Ectodermal cell (in vitro differentiated cells): Measurements from ENCODE around the gene TAS2R3. TPM values are rescaled to one million over a fixed set of nuclear protein-coding genes. Genes with fewer than 3 reads are reported as not detected.
A peak's percentile ranks its signal among the peaks of the same experiment; 100 is the strongest.

ENCODE experiments used
- H3K27ac ChIP-seq: 2 replicates; pipeline ENCODE4 v1.7.0; 2013; ENCODE audit warnings: mild to moderate bottlenecking, low read depth, low read length; ENCODE audit not compliant: insufficient read depth, poor library complexity, severe bottlenecking
- H3K27me3 ChIP-seq: 2 replicates; pipeline ENCODE4 v1.7.0; 2013; ENCODE audit warnings: mild to moderate bottlenecking, low read length; ENCODE audit not compliant: insufficient read depth, control insufficient read depth, poor library complexity, severe bottlenecking
- H3K36me3 ChIP-seq: one replicate; pipeline ENCODE4 v1.7.0; 2013; ENCODE audit warnings: low read length; ENCODE audit not compliant: control insufficient read depth, insufficient read depth
- H3K4me1 ChIP-seq: one replicate; pipeline ENCODE4 v1.7.0; 2013; ENCODE audit warnings: low read length; ENCODE audit not compliant: control insufficient read depth, insufficient read depth
- H3K4me3 ChIP-seq: 2 replicates; pipeline ENCODE4 v1.7.0; 2013; ENCODE audit warnings: low read depth, low read length, control low read depth; ENCODE audit not compliant: insufficient read depth
- H3K9me3 ChIP-seq: 2 replicates; pipeline ENCODE4 v1.7.0; 2013; ENCODE audit warnings: mild to moderate bottlenecking, low read length, moderate library complexity; ENCODE audit not compliant: control insufficient read depth
- WGBS, 2 experiments: methylation state at CpG; one replicate each; pipeline ENCODE4 v1.1.7; 2013; ENCODE audit warnings: missing lambda C conversion rate in 2 of 2; 5-methylcytosine and 5-hydroxymethylcytosine counted together
- polyA plus RNA-seq, 4 experiments: library from polyadenylated mRNA; stranded (reverse); fragments of 50-300 nt; gene quantifications; one replicate each; pipeline ENCODE4 v1.2.3, GENCODE V29; 2013

The TAS2R3 gene, protein sequence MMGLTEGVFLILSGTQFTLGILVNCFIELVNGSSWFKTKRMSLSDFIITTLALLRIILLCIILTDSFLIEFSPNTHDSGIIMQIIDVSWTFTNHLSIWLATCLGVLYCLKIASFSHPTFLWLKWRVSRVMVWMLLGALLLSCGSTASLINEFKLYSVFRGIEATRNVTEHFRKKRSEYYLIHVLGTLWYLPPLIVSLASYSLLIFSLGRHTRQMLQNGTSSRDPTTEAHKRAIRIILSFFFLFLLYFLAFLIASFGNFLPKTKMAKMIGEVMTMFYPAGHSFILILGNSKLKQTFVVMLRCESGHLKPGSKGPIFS
- not detected for polyA plus RNA-seq (2013, experiment 1 of 4)
- 0.84 TPM for polyA plus RNA-seq (2013, experiment 2 of 4)
- polyA plus RNA-seq (2013, experiment 3 of 4) = 0.27 TPM
- polyA plus RNA-seq (2013, experiment 4 of 4) = 0.65 TPM

- Histone ChIP-seq H3K27ac (no peak within 1 kb of the TSS), H3K4me3 (no peak within 1 kb of the TSS), H3K27me3 (no peaks in the 10 kb centered on the region), H3K36me3 (peaks cover 7% of the 10 kb centered on the region), H3K4me1 (no peaks in the 10 kb centered on the region), H3K9me3 (no peaks in the 10 kb centered on the region)
- WGBS, 2 experiments = 92 to 95% methylated on average over 3 of the region's 3 CpGs
Observed at GRCh38 chr7:141763797-141764196, at the start of gene TAS2R3. TSS of gene TAS2R3 (plus strand) at chr7:141764097. CDS start at chr7:141764159, 62 bp downstream.

- no peaks in the 10 kb centered on the region for H3K36me3 ChIP-seq
Observed at GRCh38 chr7:141714571-141714970, 49.3 kb upstream of the TAS2R3 start.

DNA sequence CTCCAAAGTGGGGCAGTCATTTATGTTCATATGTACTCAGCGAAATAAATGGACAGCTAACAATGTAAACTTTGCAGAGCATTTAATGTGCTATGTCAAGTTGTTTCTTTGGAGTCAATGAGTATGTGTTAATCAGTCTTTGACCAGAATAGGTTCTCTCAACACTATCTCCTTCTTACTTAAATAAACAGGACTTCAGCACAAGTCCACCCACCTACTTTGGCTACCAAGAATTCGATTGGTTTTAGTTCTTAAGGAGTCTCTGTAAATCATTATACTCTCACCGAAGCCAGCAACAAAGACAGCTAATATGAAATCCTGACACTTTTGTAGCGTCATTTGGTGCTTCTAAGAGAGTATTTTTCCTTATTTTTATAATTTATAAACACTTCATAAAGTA lies 48.9 kb upstream of the TAS2R3 start:
- no peaks in the 10 kb centered on the region for H3K9me3 ChIP-seq
- H3K4me1 ChIP-seq = no peaks in the 10 kb centered on the region
- no peaks in the 10 kb centered on the region for H3K27me3 ChIP-seq
- no peaks in the 10 kb centered on the region for H3K36me3 ChIP-seq
- H3K4me3 ChIP-seq = no peak overlapping the region
- WGBS, 2 experiments = 62 to 85% methylated on average over 2 to 3 of the region's 4 CpGs
- no peak overlapping the region for H3K27ac ChIP-seq

More at GRCh38 chr7:141714571-141714970, 49.3 kb upstream of the TAS2R3 start:
- no peak overlapping the region for H3K27ac ChIP-seq
- H3K4me1 ChIP-seq = no peaks in the 10 kb centered on the region
- WGBS, 2 experiments = 82% methylated on average over 2 of the region's 2 CpGs
- H3K9me3 ChIP-seq = no peaks in the 10 kb centered on the region
- no peak overlapping the region for H3K4me3 ChIP-seq
- H3K27me3 ChIP-seq = no peaks in the 10 kb centered on the region

DNA sequence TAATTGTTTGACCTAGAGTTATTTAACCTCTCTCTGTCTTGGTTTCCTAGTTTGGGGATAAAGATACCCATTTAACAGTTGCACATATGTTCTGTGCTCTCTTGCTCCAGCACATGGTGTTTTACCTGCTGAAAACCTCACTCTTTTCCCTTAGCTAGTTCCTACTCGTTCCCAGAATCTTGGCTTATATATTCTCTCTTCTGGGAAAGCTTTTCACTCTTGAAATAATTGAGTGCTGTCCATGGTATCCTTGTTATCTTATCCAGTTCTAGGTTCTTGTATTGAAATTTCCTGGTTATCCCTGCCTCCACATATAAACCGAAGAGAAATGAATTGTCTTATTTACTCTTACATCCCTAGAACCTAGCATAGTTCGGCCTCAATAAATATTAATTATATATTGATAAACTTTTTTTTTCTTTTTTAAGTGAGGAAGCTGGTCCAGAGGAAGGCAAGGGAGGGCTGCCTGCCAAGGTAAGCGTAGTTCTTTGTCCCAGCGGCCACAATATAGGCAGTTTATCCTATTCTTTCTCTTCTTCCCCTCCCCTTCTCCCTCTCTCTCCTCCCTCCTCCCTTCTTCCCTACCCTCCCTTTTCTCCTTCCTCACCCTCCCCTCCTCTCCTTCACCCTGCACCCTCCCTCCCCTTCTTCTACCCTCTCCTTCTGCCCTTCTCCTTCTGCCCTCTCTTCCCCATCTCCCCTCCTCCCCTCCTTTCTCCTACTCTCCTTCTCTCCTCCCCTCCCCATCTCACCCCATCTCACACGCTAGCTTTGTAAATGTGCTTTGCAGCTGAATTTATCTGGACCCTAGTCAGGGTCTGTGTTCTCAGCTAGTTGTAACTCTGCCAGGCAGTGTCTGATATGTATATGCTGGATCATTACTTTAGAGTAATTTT lies 47.9 kb upstream of the TAS2R3 start:
- Histone ChIP-seq H3K9me3 (no peaks in the 10 kb centered on the region), H3K36me3 (no peaks in the 10 kb centered on the region), H3K27ac (no peak overlapping the region), H3K27me3 (no peaks in the 10 kb centered on the region), H3K4me3 (no peak overlapping the region), H3K4me1 (no peaks in the 10 kb centered on the region)
- WGBS, 2 experiments = 68 to 70% methylated on average over 5 of the region's 6 CpGs

GRCh38 chr7:141717450-141717849 lies 46.4 kb upstream of the TAS2R3 start:
- no peaks in the 10 kb centered on the region for H3K4me1 ChIP-seq
- WGBS, 2 experiments = 94 to 100% methylated on average over 1 of the region's 1 CpG
- H3K27me3 ChIP-seq = no peaks in the 10 kb centered on the region
- H3K36me3 ChIP-seq = no peaks in the 10 kb centered on the region
- no peak overlapping the region for H3K27ac ChIP-seq
- H3K4me3 ChIP-seq = no peak overlapping the region
- no peaks in the 10 kb centered on the region for H3K9me3 ChIP-seq

- WGBS, 2 experiments = 94 to 95% methylated on average over 1 to 2 of the region's 2 CpGs
- H3K36me3 ChIP-seq = no peaks in the 10 kb centered on the region
- H3K9me3 ChIP-seq = no peaks in the 10 kb centered on the region
- H3K27me3 ChIP-seq = no peaks in the 10 kb centered on the region
- H3K27ac ChIP-seq = no peak overlapping the region
- no peak overlapping the region for H3K4me3 ChIP-seq
- H3K4me1 ChIP-seq = no peaks in the 10 kb centered on the region
Observed at GRCh38 chr7:141722529-141722928, 41.4 kb upstream of the TAS2R3 start.

- WGBS, 2 experiments = 83 to 97% methylated on average over 1 of the region's 1 CpG
Observed at GRCh38 chr7:141729020-141729419, 34.9 kb upstream of the TAS2R3 start.

DNA sequence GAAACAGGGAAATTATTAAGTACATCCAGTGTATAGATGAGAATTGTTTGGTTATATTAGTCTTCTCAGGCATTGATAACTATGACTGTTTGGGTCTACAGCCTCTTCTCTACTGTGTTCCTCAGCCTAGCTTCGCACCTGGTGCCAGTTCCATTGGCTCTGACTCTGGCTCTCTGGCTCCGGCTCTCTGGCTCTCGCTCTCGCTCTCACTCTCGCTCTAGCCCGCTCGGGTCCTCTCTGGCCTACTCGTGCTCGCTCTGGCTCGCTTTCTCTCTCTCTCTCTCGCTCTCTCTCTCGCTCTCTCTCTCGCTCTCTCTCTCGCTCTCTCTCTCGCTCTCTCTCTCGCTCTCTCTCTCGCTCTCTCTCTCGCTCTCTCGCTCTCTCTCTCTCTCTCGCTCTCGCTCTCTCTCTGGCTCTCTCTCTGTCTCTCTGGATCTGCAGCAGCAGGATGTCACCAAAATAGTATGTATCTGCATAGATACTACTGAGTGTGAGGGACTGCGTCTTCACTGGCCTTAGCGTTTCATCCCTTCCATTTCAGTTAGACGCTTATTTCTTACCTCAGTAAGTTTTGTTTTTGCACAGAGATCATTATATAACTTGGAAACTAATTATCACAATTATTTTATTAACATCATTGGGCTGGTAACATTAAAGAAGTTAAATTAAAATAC lies 32.3 kb upstream of the TAS2R3 start:
- no peaks in the 10 kb centered on the region for H3K36me3 ChIP-seq
- no peaks in the 10 kb centered on the region for H3K9me3 ChIP-seq
- no peak overlapping the region for H3K4me3 ChIP-seq
- no peaks in the 10 kb centered on the region for H3K4me1 ChIP-seq
- H3K27ac ChIP-seq = no peak overlapping the region
- no peaks in the 10 kb centered on the region for H3K27me3 ChIP-seq
- 80 to 84% methylated on average over 13 to 20 of the region's 24 CpGs for WGBS, 2 experiments

More at GRCh38 chr7:141729020-141729419, 34.9 kb upstream of the TAS2R3 start:
- Histone ChIP-seq H3K27ac (no peak overlapping the region), H3K27me3 (no peaks in the 10 kb centered on the region), H3K9me3 (no peaks in the 10 kb centered on the region), H3K4me1 (no peaks in the 10 kb centered on the region), H3K36me3 (no peaks in the 10 kb centered on the region), H3K4me3 (no peak overlapping the region)

GRCh38 chr7:141737118-141737835 lies 26.6 kb upstream of the TAS2R3 start:
- H3K27me3 ChIP-seq = no peaks in the 10 kb centered on the region
- no peaks in the 10 kb centered on the region for H3K9me3 ChIP-seq
- H3K4me3 ChIP-seq = peak overlapping the region; percentile 83
- peaks cover 7% of the 10 kb centered on the region for H3K36me3 ChIP-seq
- no peak overlapping the region for H3K27ac ChIP-seq
- 93 to 95% methylated on average over 10 of the region's 11 CpGs for WGBS, 2 experiments
- peaks cover 9% of the 10 kb centered on the region for H3K4me1 ChIP-seq
